Astrocyte of the cerebellum (primary cell): ENCODE measurements around the gene FAM151A.

Source experiments
- DNase-seq: peaks from one replicate; pipeline ENCODE4 v3.0.0-alpha.2; 2011; ENCODE audit warnings: low read depth
- H3K4me3 ChIP-seq: 2 replicates; pipeline ENCODE4 v1.5.1; 2011; ENCODE audit warnings: mild to moderate bottlenecking, low read depth, low read length, moderate library complexity
- CTCF ChIP-seq: IDR thresholded peaks from 2 replicates; pipeline ENCODE4 v1.5.1; 2012; ENCODE audit warnings: low read length, low read depth, moderate library complexity, mild to moderate bottlenecking; ENCODE audit errors: missing control alignments
- in situ Hi-C: cut with HindIII; loops from 2 replicates; pipeline ENCODE4 v1.10.0; 2017; ENCODE audit warnings: low sequenced_read_pairs

The FAM151A gene

GRCh38 chr1:54614563-54614962 lies 8.8 kb downstream of the FAM151A start:
- TF ChIP-seq CTCF: no peak
- in situ Hi-C loops: no loop called here
- DNase-seq: no peak
- H3K4me3 ChIP-seq: no peak overlapping the region

GRCh38 chr1:54614024-54614423 lies 9.3 kb downstream of the FAM151A start:
- no peak for DNase-seq
- in situ Hi-C loops: no loop called here
- no peak for TF ChIP-seq CTCF
- H3K4me3 ChIP-seq: no peak overlapping the region

- no peak overlapping the region for H3K4me3 ChIP-seq
- in situ Hi-C loops: no loop called here
- DNase-seq: no peak
- no peak for TF ChIP-seq CTCF
Observed at GRCh38 chr1:54611621-54612020, 11.7 kb downstream of the FAM151A start.

GRCh38 chr1:54610601-54611580 lies 12.4 kb downstream of the FAM151A start:
- peak; percentile 57 for DNase-seq
- in situ Hi-C loops: no loop called here
- no peak overlapping the region for H3K4me3 ChIP-seq
- TF ChIP-seq CTCF: no peak

- in situ Hi-C loops: no loop called here
- TF ChIP-seq CTCF: no peak
- H3K4me3 ChIP-seq: no peak overlapping the region
- DNase-seq: no peak
Observed at GRCh38 chr1:54610048-54610447, 13.3 kb downstream of the FAM151A start.

DNA sequence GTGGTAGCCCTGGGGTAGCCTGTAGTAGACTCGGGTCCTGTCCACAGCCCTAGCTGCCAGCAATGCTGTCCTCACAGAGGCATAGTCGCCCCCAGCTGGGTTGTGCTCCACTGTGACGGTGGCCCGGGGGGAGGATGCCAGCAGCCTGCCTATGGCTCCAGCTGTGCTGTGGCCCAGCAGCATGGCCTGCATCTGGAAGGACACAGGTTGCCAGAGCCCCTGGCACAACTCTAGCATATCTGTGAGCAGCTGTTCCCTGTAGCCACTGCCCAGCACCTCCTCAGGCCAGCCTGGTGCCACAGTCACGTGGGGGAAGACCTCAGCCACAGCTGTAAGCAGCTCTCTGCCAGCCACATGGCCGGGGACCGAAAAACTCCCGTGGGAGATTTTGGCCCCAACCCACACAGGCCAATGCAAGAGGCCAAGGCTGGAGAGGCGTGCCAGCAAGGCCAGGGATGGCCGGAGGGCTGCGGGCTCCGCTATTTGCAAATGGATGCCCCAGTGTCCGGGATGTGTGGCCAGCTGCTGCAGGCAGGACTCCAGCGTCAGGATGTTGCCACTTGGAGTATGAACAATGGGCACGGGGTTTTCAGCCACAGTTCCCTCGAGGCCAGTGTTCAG lies 13.9 kb downstream of the FAM151A start:
- no peak overlapping the region for H3K4me3 ChIP-seq
- in situ Hi-C loops: no loop called here
- DNase-seq: no peak
- TF ChIP-seq CTCF: no peak
